ENCODE data around the gene TBL1XR1. TPM values are rescaled to one million over a fixed set of nuclear protein-coding genes. Genes with fewer than 3 reads are reported as not detected.

Gene TBL1XR1
- total RNA-seq, 6 experiments from 2014 or later: 32.6 to 80.6 (median 56.2) TPM

GRCh38 chr3:177150970-177151627 lies 46.2 kb downstream of the TBL1XR1 start:
- DNase-seq (no peak), ATAC-seq (peak in 2 of 4 donors; percentile 28 to 33)
- intact Hi-C loops (cut with DNase I): no loop called here
- Histone ChIP-seq H3K36me3 (no peaks in the 10 kb centered on the region), H3K27me3 (no peaks in the 10 kb centered on the region), H3K4me1 (peaks cover 0 to 37% (median 17%) of the 10 kb centered on the region in 4 donors), H3K27ac (no peak overlapping the region), H3K4me3 (no peak overlapping the region), H3K9me3 (no peaks in the 10 kb centered on the region)
- 53% methylated on average over 2 of the region's 7 CpGs for WGBS (ENCODE audit: insufficient coverage, low coverage, low lambda C conversion rate, missing lambda C conversion rate)
- TF ChIP-seq CTCF (IDR thresholded peaks at IDR 0.05) (no peak), POLR2A (IDR thresholded peaks at IDR 0.05) (no peak)

- Histone ChIP-seq H3K4me3 (no peak overlapping the region), H3K27ac (no peak overlapping the region), H3K36me3 (no peaks in the 10 kb centered on the region), H3K27me3 (no peaks in the 10 kb centered on the region), H3K4me1 (peaks cover 0 to 37% (median 17%) of the 10 kb centered on the region in 4 donors), H3K9me3 (no peaks in the 10 kb centered on the region)
- intact Hi-C loops (cut with DNase I): no loop called here
- no peak for DNase-seq
- 39% methylated on average over 3 of the region's 3 CpGs for WGBS (ENCODE audit: insufficient coverage, low coverage, low lambda C conversion rate, missing lambda C conversion rate)
- TF ChIP-seq CTCF (IDR thresholded peaks at IDR 0.05): no peak
- TF ChIP-seq POLR2A (IDR thresholded peaks at IDR 0.05): no peak
- peak; percentile 58 to 82 (median 73) for ATAC-seq
Measured at GRCh38 chr3:177150218-177150916, 46.9 kb downstream of the TBL1XR1 start.

GRCh38 chr3:177149106-177149505 lies 48.2 kb downstream of the TBL1XR1 start:
- no peak overlapping the region for H3K27ac ChIP-seq
- peaks cover 0 to 25% (median 11%) of the 10 kb centered on the region in 4 donors for H3K4me1 ChIP-seq
- H3K9me3 ChIP-seq: no peaks in the 10 kb centered on the region
- no peak for TF ChIP-seq CTCF (IDR thresholded peaks at IDR 0.05)
- TF ChIP-seq POLR2A (IDR thresholded peaks at IDR 0.05): no peak
- WGBS (ENCODE audit: insufficient coverage, low coverage, low lambda C conversion rate, missing lambda C conversion rate): 75% methylated on average over 2 of the region's 3 CpGs
- H3K36me3 ChIP-seq: no peaks in the 10 kb centered on the region
- DNase-seq (no peak), ATAC-seq (no peak)
- no peaks in the 10 kb centered on the region for H3K27me3 ChIP-seq
- intact Hi-C loops (cut with DNase I): no loop called here
- H3K4me3 ChIP-seq: no peak overlapping the region

GRCh38 chr3:177147790-177148189 lies 49.5 kb downstream of the TBL1XR1 start:
- ATAC-seq (no peak), DNase-seq (no peak)
- Histone ChIP-seq H3K36me3 (no peaks in the 10 kb centered on the region), H3K4me3 (no peak overlapping the region), H3K27ac (no peak overlapping the region), H3K9me3 (no peaks in the 10 kb centered on the region), H3K27me3 (no peaks in the 10 kb centered on the region), H3K4me1 (peaks cover 0 to 22% (median 11%) of the 10 kb centered on the region in 4 donors)
- 95% methylated on average over 1 of the region's 1 CpG for WGBS (ENCODE audit: insufficient coverage, low coverage, low lambda C conversion rate, missing lambda C conversion rate)
- TF ChIP-seq POLR2A (IDR thresholded peaks at IDR 0.05): no peak
- no peak for TF ChIP-seq CTCF (IDR thresholded peaks at IDR 0.05)
- intact Hi-C loops (cut with DNase I): no loop called here
